HTR-8/SVneo (cell line): Measurements from ENCODE around the gene RABL2B.

ENCODE experiments used
- DNase-seq: peaks from one replicate; pipeline ENCODE4 v3.0.0; 2011; ENCODE audit warnings: low spot score, mixed read lengths; ENCODE audit not compliant: insufficient read length
- FAIRE-seq: peaks from 2 replicates; lab custom pipeline; 2011; peaks lifted over from hg19 to GRCh38; lab: Jason Lieb, UNC

RABL2B gene

DNA sequence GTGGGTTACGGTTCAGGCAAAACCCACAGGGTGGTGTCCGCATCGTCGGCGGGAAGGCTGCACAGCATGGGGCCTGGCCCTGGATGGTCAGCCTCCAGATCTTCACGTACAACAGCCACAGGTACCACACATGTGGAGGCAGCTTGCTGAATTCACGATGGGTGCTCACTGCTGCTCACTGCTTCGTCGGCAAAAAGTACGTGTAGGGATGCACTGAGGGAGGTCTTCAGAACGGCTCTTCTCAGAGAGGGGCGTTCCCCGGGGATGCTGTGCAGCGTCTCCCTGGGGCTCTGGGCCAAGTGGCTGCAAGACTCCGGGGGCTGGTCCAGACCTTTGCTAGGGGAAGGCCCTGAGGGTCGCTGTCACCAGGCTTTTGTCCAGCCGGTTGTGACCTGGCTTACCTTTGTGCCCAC lies 44.2 kb downstream of the RABL2B start:
- no peak for FAIRE-seq

DNA sequence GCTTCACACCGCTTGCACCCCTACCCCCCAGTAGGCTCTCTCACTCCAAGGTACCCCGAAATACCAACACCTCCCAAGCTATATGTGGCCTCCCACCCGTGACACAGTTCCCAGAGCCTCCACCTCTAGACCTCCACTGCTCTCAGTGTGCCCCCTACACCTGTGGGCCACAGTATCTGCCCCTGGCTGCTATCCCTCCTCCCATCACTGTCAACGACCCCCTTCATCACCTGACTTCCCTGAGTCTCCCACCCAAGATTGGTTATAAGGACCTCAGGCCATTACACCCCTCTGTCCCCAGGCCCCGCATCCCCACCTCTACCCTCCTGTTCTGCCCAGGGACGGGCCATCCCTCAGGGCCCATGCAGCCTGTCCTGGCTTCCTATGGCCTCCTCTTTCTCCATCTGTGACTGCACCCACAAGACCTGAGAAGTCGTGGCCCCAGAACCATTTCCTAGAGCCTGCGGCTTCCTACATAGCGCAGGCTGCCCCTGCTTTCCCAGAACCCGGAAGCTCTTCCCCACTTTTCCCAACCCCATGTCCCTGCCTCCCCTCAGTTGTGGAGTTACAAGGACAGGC lies 44.7 kb downstream of the RABL2B start:
- FAIRE-seq (no peak), DNase-seq (no peak)

More for the DNA sequence above, 44.2 kb downstream of the RABL2B start:
- no peak for DNase-seq

DNA sequence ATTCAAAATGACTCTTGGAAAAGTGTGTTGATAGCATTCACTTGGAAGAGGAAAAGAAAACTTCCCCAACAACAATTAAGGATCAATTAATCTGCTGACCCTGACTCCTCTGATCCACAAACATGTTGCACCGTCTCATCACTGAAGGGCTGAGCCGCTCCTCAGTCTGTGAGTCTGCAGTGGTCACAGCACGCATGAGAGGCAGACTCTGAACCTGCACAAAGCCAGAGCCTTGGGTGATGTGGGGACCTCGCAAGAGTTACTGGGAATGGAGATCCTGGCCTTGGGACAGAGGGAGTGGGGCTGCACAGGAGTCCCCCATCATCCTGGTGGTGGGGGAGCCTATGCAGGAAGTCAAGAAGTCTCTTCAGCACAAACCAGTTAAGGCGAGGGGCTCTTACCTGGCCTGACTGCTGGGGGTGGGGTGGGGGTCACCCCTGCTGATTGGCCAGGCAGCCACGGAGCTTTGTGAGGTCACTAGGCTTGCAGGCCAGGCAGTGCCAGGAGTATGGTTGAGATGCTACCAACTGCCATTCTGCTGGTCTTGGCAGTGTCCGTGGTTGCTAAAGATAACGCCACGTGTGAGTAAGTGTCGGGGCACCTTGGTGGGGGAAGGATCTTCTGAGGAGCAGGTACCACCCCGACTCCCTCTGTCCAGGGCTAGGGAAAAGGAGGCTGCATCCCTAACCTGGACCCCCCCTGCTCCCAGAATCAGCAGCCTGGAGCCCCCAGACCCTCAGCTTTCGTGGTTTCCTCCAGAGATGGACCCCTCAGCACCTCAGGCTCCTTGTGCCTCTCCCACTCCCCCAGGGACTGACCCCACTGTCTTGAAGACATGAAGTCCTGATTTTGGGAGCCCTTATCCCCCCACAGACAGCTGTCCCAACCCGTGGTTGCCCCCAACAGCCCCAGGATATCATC lies 45.4 kb downstream of the RABL2B start, which contains the start of gene ACR:
Gene ACR (plus strand): TSS at position 477 of the 921 bp plus-strand sequence. CDS start 32 bp downstream, at position 509.
- FAIRE-seq (peak; percentile 13), DNase-seq (no peak)

DNA sequence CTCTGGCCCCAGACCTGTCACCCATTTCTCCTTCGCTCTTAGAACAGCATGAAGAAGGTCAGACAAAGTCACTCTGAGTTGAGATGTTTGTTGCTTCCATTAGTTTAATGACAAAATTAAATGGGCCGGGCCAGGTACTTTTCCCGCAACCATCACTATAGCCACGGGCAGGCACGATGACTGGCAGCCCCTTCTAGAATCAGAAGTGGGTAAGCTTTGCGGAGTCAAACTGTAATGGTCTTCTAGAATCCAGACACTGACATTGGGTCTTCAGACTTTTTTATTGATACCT lies 47.8 kb downstream of the RABL2B start:
- FAIRE-seq = no peak
- no peak for DNase-seq

GRCh38 chr22:50734986-50735738 lies 48.3 kb downstream of the RABL2B start:
- DNase-seq = no peak
- no peak for FAIRE-seq

GRCh38 chr22:50734343-50734771 lies 49.1 kb downstream of the RABL2B start:
- FAIRE-seq (no peak), DNase-seq (no peak)

- FAIRE-seq = peak; percentile 26
- DNase-seq = no peak
Measured at GRCh38 chr22:50733521-50734342, 49.7 kb downstream of the RABL2B start.

DNA sequence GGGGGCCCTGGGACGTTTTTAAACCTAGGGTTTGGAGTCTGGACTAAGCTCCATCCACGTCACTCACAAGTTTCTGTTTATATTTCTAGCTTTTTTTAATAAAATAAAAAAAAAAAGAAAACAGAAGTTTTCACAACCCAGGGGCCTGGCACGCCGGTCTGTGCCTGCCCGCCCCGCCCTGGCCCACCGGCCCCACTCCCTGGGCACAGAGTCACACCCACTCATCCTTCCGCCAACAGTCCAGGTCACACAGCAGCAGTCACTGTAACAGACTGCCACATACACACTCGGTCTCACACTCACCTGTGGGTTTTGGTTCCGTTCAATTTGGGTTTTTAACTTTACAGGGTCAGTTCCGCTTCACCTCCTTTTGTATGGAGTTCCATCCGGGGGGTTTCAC lies 50.8 kb downstream of the RABL2B start:
- no peak for FAIRE-seq

GRCh38 chr22:50731811-50732624 lies 51.4 kb downstream of the RABL2B start:
- DNase-seq (peak; percentile 61), FAIRE-seq (no peak)

More for the DNA sequence above, 50.8 kb downstream of the RABL2B start:
- no peak for DNase-seq

GRCh38 chr22:50730941-50731661 lies 52.3 kb downstream of the RABL2B start:
- no peak for FAIRE-seq
- no peak for DNase-seq

- DNase-seq (no peak), FAIRE-seq (no peak)
Measured at GRCh38 chr22:50730013-50730891, 53.2 kb downstream of the RABL2B start.

DNA sequence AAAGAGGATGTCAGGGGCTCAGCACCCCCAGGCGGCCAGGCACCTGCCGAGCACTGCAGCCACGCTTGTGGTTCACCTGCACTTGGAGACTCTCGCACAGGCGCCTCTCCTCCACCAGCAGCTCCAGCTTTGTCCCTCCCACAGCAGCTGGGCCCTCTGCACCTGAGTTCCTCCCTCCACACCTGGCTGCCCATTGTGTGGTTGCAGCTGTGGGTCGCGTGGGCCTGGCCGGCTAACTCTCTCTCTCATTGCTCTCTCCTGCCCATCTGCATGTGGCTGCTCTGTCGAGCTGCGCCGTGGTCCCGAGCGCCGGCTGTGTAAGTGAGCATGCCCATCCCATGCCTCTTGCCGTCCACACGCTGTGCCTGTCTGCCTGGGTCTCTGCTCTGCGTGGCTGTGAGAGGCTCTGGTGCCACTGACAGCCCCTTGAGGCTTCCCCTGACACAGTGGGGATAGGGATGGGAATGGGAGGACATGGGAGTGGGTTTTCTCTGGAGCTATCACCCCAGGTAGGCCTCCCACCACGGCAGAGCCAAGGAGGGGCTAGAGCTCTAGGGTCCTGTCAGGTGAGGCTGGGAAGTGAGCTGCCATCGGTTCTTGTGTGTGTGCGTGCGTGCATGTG lies 53.9 kb downstream of the RABL2B start:
- DNase-seq = no peak
- no peak for FAIRE-seq

DNA sequence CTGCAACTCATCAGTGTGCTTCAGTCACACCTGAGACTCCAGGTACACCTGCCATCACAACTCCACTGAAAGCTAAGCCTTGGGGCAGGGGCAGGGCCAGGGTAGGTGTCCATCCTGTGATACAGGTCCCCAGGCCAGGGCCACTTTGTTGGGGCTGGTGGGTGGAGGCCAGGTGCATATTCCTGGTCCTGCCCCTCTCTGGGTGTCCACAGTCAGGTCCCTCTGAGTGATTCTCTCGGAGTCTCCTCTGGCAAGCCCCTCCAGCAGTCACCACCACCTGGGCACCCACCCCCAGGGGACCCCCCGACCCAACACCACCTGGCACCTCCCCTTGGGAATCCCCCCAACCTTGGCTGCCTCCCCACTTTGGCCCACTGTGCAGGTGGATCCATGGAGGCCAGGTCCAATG lies 54.9 kb downstream of the RABL2B start:
- FAIRE-seq = no peak
- DNase-seq = no peak

- no peak for FAIRE-seq
- no peak for DNase-seq
Measured at GRCh38 chr22:50727678-50728522, 55.5 kb downstream of the RABL2B start.

DNA sequence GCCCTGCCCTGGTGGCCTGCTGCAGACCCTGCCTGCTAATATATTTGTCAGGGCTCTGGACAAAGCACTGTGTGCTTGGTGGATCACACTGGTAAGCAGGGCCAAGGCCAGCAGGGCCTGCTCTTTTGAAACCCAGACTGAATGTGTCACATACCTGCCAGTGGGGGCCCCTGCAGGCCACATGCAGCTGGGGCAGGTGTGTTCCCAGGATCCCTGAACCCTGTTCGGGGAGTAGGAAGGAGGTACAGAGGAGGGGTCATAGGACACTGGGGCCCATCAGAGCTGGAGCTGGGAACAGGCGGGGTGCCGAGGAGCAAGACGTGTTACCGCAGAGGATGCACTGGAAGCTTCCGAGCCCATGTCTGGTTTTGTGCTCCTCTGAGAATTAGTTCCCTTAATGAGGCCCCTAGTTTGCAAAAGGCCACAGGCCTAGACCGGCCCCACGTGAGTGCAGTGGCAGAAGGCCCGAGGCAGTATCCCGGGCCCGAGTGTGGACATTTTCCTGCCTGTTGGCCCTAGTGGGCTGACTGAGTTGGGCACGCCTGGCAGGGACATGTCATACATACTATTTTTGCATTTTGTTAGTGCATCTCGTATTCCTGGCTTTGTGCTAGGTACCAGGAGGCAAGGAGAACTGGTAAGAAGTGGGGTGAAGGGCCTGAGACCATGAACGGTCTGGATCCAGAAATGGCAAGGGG lies 56.6 kb downstream of the RABL2B start:
- FAIRE-seq (no peak), DNase-seq (no peak)

- DNase-seq (no peak), FAIRE-seq (no peak)
Measured at GRCh38 chr22:50725597-50725996, 57.8 kb downstream of the RABL2B start.
